ENCODE measurements around the gene ROBO2.

The ROBO2 gene

DNA sequence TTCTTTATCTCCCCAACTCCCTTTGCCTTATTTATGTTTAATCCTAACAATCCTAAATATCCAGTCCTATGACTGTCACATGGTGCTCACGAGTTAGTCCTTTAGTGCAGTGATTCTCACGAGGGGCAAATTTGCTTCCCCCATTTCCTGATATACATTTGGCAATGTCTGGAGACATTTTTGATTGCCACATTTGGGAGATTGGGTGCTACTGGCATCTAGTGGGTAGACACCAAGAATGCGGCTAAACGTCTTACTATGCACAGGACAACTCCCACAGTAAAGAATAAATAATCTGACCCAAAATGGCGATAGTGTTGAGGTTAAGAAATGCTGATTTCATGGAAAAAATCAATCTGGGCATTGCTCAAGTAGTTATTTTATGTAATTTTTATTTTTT, 466.5 kb downstream of the ROBO2 start:
- no peak overlapping the region for H3K4me3 ChIP-seq (ENCODE audit: low read depth, low read length)
- no peak for TF ChIP-seq CTCF (IDR thresholded peaks at IDR 0.05; ENCODE audit: borderline replicate concordance, insufficient read depth, low read depth, low read length)

GRCh38 chr3:77513542-77513941, 473.6 kb downstream of the ROBO2 start:
- TF ChIP-seq CTCF (IDR thresholded peaks at IDR 0.05; ENCODE audit: borderline replicate concordance, insufficient read depth, low read depth, low read length), result no peak
- H3K4me3 ChIP-seq (ENCODE audit: low read depth, low read length), result no peak overlapping the region

DNA sequence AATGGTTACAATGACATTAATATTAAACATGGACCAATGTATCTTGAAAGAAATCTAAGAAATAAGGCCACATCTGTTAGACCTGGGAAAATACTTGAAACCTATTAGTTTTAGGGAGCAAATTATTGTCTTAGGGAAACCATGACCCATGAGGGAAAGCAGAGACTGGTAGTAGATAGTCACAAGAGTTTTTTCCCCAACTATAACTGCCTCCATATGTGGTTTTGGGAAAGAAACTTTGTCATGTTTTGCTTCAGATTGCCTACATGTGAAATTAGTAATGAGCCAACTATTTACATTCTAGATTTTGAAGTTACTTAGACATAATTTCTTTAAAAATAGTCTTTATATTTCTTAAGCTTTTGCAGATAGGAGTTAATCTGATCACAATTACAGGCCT, 474.9 kb downstream of the ROBO2 start:
- no peak for TF ChIP-seq CTCF (IDR thresholded peaks at IDR 0.05; ENCODE audit: borderline replicate concordance, insufficient read depth, low read depth, low read length)
- H3K4me3 ChIP-seq (ENCODE audit: low read depth, low read length), result no peak overlapping the region

DNA sequence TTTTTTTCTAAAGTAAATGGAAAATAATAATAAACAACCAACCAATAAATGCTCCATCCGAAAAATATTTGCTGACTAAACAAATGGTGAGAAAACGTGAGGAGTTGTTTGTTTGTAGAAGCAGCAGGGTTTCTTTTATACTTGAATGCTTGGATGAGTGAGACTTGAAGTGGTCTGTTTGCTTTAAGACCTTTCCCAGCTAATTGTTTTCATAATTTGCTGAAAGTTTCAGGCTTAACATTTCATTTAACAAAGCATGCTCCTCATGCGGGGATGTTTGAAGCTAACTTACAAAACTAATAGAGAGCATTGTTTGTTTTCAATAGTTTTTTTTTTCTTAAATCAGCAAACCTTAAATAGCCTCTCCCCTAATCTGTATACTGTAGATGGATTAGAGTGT, 484.6 kb downstream of the ROBO2 start:
- no peak overlapping the region for H3K4me3 ChIP-seq (ENCODE audit: low read depth, low read length)
- no peak for TF ChIP-seq CTCF (IDR thresholded peaks at IDR 0.05; ENCODE audit: borderline replicate concordance, insufficient read depth, low read depth, low read length)

GRCh38 chr3:77524946-77525682, 485.2 kb downstream of the ROBO2 start:
- TF ChIP-seq CTCF (IDR thresholded peaks at IDR 0.05; ENCODE audit: borderline replicate concordance, insufficient read depth, low read depth, low read length), result no peak
- H3K4me3 ChIP-seq (ENCODE audit: low read depth, low read length), result no peak overlapping the region

DNA sequence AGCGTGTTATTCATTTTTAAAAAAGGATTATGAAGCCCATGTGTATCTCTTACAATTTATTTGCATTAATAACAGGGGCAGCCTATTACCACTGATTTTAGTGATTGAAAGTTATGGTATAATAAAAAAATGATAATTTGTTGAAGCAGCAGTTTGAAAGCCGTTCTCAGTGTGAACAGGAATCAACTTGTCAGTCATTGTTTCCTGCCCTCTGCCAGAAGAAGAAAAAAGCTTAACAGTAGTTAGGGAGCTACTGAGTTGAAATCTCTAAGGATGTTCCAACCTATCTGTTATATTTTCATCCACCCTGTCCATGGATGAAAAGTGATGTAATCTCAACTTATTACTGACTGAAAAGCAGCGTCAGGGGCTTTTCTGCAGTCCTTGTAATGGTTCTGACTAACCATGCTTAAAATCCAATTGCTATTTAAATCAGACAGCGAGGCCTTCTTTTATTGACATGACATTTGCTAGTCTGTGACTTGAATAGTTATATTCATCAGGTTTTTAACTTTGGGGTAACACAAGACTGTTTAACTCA, 486.7 kb downstream of the ROBO2 start:
- no peak for TF ChIP-seq CTCF (IDR thresholded peaks at IDR 0.05; ENCODE audit: borderline replicate concordance, insufficient read depth, low read depth, low read length)
- H3K4me3 ChIP-seq (ENCODE audit: low read depth, low read length), result no peak overlapping the region

DNA sequence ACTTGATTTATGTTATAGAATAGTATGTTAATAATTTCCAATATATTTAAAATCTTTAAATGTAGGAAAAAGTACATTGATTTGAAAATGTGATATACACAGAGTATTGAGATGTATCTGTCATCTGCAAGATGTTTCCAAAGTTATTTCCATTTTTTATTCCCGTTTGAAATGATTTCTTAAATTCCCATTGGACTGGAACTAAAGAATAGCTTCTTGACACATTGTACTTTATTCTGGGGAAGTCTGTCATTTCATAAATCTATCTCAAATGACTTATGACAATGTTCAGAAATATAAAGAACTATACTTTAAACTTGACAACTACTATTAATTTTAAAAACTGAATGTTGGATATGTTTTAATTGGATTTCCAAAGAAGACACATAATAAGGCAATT, 489.6 kb downstream of the ROBO2 start:
- TF ChIP-seq CTCF (IDR thresholded peaks at IDR 0.05; ENCODE audit: borderline replicate concordance, insufficient read depth, low read depth, low read length), result no peak
- H3K4me3 ChIP-seq (ENCODE audit: low read depth, low read length), result no peak overlapping the region

Data from GM12875 (cell line).